ENCODE data around the gene KBTBD3. TPM values are rescaled to one million over a fixed set of nuclear protein-coding genes. Genes with fewer than 3 reads are reported as not detected.

KBTBD3 gene
- total and polyA plus RNA-seq, 2 experiments from 2014 or later = 1.9 to 13.7 TPM

- H3K27ac ChIP-seq (ENCODE audit: low read depth) = no peak overlapping the region
- H3K9me3 Mint-ChIP-seq = peaks cover 7% of the 10 kb centered on the region
- no peak overlapping the region for H3K27ac Mint-ChIP-seq
- 0 out of 3 replicates have a peak, but pooled peaks cover 2% of the 10 kb centered on the region for H3K36me3 Mint-ChIP-seq (ENCODE audit: low read depth)
- H3K27me3 Mint-ChIP-seq (ENCODE audit: insufficient read depth, low read depth, poor library complexity) = no peaks in the 10 kb centered on the region
- no peaks in the 10 kb centered on the region for H3K36me3 ChIP-seq (ENCODE audit: insufficient read depth)
- no peaks in the 10 kb centered on the region for H3F3A ChIP-seq (replicated peaks; ENCODE audit: low read depth)
- H4K20me1 ChIP-seq (replicated peaks; ENCODE audit: insufficient read depth) = no peaks in the 10 kb centered on the region
- no peak overlapping the region for H3K4me2 ChIP-seq
- H3K4me3 Mint-ChIP-seq = no peak overlapping the region
- TF ChIP-seq JUNB (IDR thresholded peaks at IDR 0.05; ENCODE audit: unreplicated experiment) (no peak), EZH2phosphoT487 (IDR thresholded peaks at IDR 0.05; ENCODE audit: unreplicated experiment) (no peak), ZNF114 (CRISPR knock-in tag; IDR thresholded peaks at IDR 0.05) (no peak), POLR2AphosphoS5 (IDR thresholded peaks at IDR 0.05; ENCODE audit: low read depth) (no peak), ZNF462 (CRISPR knock-in tag; IDR thresholded peaks at IDR 0.05) (no peak), ZNF331 (CRISPR knock-in tag; IDR thresholded peaks at IDR 0.05; ENCODE audit: low read depth) (no peak), REST (IDR thresholded peaks at IDR 0.05; ENCODE audit: unreplicated experiment) (no peak), CREB1 (CRISPR knock-in tag; IDR thresholded peaks at IDR 0.05; ENCODE audit: low read depth) (no peak), ETS1 (IDR thresholded peaks at IDR 0.05) (no peak), EZH2 (IDR thresholded peaks at IDR 0.05; ENCODE audit: low read depth, unreplicated experiment) (no peak), CTCF (conservative IDR thresholded peaks at IDR 0.05; ENCODE audit: low read depth in 2 of 2) (no peak)
- H3K9me2 ChIP-seq (ENCODE audit: insufficient read depth) = no peaks in the 10 kb centered on the region
- ATAC-seq = no peak
- H3K27me3 ChIP-seq (ENCODE audit: insufficient read depth) = no peaks in the 10 kb centered on the region
- H3K4me1 ChIP-seq (ENCODE audit: insufficient read depth) = no peaks in the 10 kb centered on the region
- H2AFZ ChIP-seq = no peak overlapping the region
- H3K4me3 ChIP-seq = no peak overlapping the region
- H3K4me1 Mint-ChIP-seq = no peaks in the 10 kb centered on the region
- no peak for DNase-seq (ENCODE audit: low spot score)
- H3K79me2 ChIP-seq (replicated peaks; ENCODE audit: insufficient read depth) = no peaks in the 10 kb centered on the region
Observed at GRCh38 chr11:106031936-106032335, 45.2 kb downstream of the KBTBD3 start.
